ENCODE results near the gene LOXL1. TPM values are rescaled to one million over a fixed set of nuclear protein-coding genes. Genes with fewer than 3 reads are reported as not detected.
A peak's percentile ranks its signal among the peaks of the same experiment; 100 is the strongest.

The LOXL1 gene
- total and polyA plus RNA-seq, 2 experiments from 2014 or later, result 54.5 to 92.4 TPM

- H3K27me3 ChIP-seq, result no peaks in the 10 kb centered on the region
- TF ChIP-seq, protein P1, sequence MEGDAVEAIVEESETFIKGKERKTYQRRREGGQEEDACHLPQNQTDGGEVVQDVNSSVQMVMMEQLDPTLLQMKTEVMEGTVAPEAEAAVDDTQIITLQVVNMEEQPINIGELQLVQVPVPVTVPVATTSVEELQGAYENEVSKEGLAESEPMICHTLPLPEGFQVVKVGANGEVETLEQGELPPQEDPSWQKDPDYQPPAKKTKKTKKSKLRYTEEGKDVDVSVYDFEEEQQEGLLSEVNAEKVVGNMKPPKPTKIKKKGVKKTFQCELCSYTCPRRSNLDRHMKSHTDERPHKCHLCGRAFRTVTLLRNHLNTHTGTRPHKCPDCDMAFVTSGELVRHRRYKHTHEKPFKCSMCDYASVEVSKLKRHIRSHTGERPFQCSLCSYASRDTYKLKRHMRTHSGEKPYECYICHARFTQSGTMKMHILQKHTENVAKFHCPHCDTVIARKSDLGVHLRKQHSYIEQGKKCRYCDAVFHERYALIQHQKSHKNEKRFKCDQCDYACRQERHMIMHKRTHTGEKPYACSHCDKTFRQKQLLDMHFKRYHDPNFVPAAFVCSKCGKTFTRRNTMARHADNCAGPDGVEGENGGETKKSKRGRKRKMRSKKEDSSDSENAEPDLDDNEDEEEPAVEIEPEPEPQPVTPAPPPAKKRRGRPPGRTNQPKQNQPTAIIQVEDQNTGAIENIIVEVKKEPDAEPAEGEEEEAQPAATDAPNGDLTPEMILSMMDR (IDR thresholded peaks at IDR 0.05; ENCODE audit: low read depth, low read length), result no peak
- H3K9me3 ChIP-seq (ENCODE audit: low read depth), result no peaks in the 10 kb centered on the region
- peaks cover 16% of the 10 kb centered on the region for H3K4me1 ChIP-seq (ENCODE audit: low read depth)
- no peak overlapping the region for H3K4me3 ChIP-seq
- no peak overlapping the region for H3K27ac ChIP-seq
- peaks cover 7% of the 10 kb centered on the region for H3K36me3 ChIP-seq
- DNase-seq (ENCODE audit: low read depth in 1 of 2, low spot score in 1 of 2), result no peak
These were observed 22.1 kb downstream of the LOXL1 start for GRCh38 chr15:73948396-73948795.

DNA sequence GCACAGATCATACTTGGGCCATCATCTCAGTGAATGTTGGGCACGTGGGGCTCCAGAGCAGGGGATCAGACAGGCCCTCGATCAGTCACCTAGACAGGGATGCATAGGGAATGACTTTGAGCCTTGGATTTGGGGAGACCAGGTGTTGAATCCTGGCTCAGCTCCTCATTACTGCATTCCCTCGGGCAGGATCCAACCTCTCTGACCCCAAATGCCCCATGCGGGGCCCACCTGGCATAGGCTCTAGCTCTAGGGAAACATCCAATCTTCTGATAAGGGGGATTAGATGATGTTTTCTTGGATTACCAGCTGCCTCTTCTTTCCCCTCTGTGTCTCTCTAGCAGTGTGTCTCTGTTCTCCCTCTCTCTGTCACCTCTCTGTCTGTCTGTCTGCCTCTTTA lies 22.7 kb downstream of the LOXL1 start:
- no peak overlapping the region for H3K4me3 ChIP-seq
- H3K27me3 ChIP-seq, result no peaks in the 10 kb centered on the region
- TF ChIP-seq, protein P1 (IDR thresholded peaks at IDR 0.05; ENCODE audit: low read depth, low read length), result no peak
- H3K27ac ChIP-seq, result no peak overlapping the region
- H3K36me3 ChIP-seq, result peaks cover 7% of the 10 kb centered on the region
- no peak for DNase-seq (ENCODE audit: low read depth in 1 of 2, low spot score in 1 of 2)
- H3K9me3 ChIP-seq (ENCODE audit: low read depth), result no peaks in the 10 kb centered on the region
- peaks cover 11% of the 10 kb centered on the region for H3K4me1 ChIP-seq (ENCODE audit: low read depth)

GRCh38 chr15:73949496-73949895 lies 23.2 kb downstream of the LOXL1 start:
- Histone ChIP-seq H3K4me3 (no peak overlapping the region), H3K36me3 (peaks cover 7% of the 10 kb centered on the region), H3K27ac (no peak overlapping the region), H3K27me3 (no peaks in the 10 kb centered on the region), H3K4me1 (ENCODE audit: low read depth) (peaks cover 6% of the 10 kb centered on the region), H3K9me3 (ENCODE audit: low read depth) (no peaks in the 10 kb centered on the region)
- DNase-seq (ENCODE audit: low read depth in 1 of 2, low spot score in 1 of 2), result no peak
- TF ChIP-seq, protein P1 (IDR thresholded peaks at IDR 0.05; ENCODE audit: low read depth, low read length), result no peak

GRCh38 chr15:73950479-73950830 lies 24.2 kb downstream of the LOXL1 start:
- Histone ChIP-seq H3K36me3 (peaks cover 7% of the 10 kb centered on the region), H3K27me3 (no peaks in the 10 kb centered on the region), H3K4me3 (no peak overlapping the region), H3K4me1 (ENCODE audit: low read depth) (peaks cover 6% of the 10 kb centered on the region), H3K9me3 (ENCODE audit: low read depth) (no peaks in the 10 kb centered on the region), H3K27ac (no peak overlapping the region)
- TF ChIP-seq, protein P1 (IDR thresholded peaks at IDR 0.05; ENCODE audit: low read depth, low read length), result no peak
- no peak for DNase-seq (ENCODE audit: low read depth in 1 of 2, low spot score in 1 of 2)

DNA sequence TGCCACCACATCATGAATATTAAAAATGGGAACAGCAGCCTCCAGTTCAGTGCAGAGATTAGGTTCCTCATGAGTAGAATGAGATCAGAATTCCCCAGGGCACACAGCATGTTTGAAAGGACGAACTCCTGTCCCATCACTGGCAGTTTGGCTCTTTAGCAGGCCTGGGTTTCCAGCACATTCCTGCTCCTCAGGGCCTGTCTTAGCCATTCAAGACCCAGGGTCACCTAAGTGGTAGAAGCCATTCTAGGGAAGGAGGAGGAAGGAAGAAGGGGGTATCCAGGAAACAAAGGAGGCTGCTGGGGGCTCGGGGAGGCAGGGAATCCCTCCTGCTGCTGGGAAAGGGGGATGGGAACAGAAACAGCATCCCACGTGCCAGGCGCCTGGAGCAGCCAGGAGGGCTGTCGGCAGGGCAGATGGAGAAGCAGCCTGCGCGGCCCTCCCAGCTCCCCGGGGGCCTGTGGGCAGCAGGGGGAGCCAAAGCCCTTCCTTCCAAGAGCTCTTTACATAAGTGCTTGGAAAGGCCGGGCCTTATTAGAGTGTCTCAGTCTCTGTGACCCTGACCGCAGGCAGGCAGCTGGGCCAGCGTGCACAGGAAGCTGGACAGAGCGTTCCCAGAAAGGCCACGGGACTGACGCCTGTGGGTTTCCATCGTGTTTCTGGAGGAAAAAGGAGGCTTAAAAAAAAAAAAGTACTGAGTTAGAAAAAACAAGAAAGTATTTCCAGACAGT lies 24.7 kb downstream of the LOXL1 start:
- Histone ChIP-seq H3K9me3 (ENCODE audit: low read depth) (no peaks in the 10 kb centered on the region), H3K27ac (peak overlapping the region; percentile 55), H3K27me3 (no peaks in the 10 kb centered on the region)

More for the DNA sequence above, 24.7 kb downstream of the LOXL1 start:
- H3K4me3 ChIP-seq, result no peak overlapping the region
- DNase-seq (ENCODE audit: low read depth in 1 of 2, low spot score in 1 of 2), result peak; percentile 96 to 99
- peaks cover 6% of the 10 kb centered on the region for H3K4me1 ChIP-seq (ENCODE audit: low read depth)
- TF ChIP-seq, protein P1 (IDR thresholded peaks at IDR 0.05; ENCODE audit: low read depth, low read length), result peak; percentile 84
- H3K36me3 ChIP-seq, result peaks cover 7% of the 10 kb centered on the region

All from cardiac muscle cell (in vitro differentiated cells and primary cell).